ENCODE results near the gene PKNOX2.

PKNOX2 gene

DNA sequence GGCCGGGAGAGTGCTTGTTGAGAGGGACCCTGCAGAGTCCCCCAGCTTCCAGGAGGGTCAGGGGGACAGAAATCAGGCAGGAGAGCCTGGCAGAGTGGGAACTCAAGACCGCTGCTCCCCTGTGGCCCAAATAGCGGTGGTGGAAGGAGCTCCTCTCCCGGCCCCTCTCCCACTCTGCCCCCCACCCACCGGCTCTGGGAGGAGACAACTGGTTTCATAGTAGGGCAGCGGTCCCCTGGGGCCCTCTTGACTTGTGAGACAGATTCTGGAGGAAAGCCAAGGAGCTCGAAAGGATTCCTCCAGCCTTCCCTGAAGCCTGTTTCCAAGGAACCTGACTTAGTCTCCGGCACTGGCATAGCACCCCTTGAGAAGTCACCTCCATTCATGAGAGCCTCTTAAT, 10.1 kb downstream of the PKNOX2 start:
- DNase-seq = no peak

- DNase-seq = no peak
Measured at GRCh38 chr11:125175166-125175565, 10.6 kb downstream of the PKNOX2 start.

GRCh38 chr11:125175896-125176575, 11.5 kb downstream of the PKNOX2 start:
- DNase-seq = no peak

GRCh38 chr11:125176866-125177265, 12.3 kb downstream of the PKNOX2 start:
- DNase-seq = no peak

DNA sequence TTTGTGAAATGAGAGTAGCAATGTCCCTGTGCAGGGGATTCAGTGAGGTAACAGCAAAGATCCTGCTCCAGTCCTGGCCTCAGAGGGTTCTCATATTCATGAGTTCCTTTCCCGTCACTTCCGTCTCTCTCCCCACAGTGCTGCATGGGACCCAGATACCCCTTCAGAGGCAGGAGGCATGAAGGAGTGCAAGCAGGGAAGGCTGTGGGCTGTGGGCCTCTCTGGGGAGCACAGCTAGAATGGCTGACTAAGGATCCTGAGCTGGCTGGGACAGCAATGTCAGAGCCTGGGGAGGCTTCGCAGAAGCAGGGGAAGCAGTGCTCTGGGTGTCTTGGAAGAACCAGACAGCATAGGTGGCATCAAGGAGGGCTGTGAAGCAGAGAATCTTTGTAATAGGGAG, 13.0 kb downstream of the PKNOX2 start:
- DNase-seq = no peak

DNA sequence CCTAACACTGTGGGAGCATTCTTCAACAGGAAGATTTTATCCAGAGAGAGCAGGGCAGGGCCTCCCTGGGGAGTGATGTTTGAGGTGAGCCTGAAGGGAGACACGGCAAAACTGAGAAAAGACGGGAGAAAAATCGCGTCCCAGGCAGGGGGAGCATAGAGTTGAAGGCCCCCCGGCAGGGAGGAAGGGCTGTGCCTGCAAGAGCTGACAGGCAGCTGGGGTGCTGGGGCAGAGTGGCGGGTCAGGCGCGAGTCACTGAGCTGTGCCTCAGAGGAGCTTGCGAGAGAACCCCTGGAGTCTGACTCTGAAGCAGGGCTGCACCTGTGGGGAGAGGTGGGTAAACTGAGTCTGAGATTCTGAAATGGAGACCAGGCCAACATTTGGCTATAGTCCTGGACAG, 14.8 kb downstream of the PKNOX2 start:
- no peak for DNase-seq

DNA sequence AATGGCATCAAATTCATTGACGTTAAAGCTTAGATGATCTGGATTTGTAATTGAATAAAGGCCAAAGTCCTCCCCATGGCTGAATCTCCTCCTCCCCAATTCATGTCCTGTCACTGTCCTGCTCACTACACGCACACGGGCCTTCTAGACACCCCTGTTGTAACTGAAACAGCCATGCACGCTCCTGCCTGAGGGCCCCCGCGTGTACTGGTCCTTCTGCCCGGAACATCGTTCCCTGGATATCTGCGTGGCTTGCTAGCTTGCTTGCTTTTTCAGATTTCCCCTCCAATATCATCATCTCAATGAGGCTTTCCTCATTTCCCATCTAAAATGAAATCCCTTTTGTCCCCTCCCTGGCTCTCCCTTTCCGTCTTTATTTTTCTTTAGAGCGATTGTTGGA, 15.3 kb downstream of the PKNOX2 start:
- no peak for DNase-seq

DNA sequence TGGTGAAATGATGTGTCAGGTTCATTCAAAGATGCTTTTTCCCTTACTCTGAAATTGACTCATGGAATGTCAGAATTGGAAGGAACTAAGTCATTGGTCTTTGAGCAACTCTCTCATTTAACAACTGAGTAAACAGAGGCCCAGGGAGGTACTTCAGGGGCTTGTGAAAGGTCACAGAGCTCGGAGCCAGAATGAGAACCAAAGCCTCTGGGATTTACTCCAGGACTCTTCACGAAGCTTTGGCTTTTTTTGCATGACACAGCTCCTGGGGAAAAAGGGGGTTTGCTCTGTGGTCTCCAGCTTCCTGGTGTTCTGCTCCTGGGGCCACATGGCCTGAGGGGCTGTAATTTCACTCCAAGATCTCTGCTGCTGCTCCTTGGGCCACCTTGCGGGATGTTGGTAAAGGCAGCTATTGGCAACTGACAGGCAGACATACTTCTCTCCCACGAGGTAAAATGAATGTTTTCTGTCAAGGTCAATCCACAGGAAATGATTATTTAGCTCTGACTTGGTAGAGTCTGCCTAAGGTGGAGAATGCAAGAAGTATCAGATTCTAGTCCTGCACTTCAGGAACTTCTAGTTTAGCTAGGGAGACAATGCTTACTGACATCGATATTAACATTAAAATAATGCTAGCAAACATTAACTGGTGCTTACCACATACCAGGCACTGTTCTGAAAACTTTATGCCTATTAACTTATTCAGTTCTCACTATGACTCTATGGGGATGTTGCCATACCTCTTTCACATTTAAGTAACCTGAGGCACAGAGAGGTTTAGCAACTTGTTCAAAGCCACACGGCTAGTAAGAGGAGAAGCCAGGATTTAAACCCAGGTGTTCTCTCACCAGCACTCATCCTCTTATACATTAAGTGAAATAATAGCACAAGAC, 16.1 kb downstream of the PKNOX2 start:
- DNase-seq = no peak

DNA sequence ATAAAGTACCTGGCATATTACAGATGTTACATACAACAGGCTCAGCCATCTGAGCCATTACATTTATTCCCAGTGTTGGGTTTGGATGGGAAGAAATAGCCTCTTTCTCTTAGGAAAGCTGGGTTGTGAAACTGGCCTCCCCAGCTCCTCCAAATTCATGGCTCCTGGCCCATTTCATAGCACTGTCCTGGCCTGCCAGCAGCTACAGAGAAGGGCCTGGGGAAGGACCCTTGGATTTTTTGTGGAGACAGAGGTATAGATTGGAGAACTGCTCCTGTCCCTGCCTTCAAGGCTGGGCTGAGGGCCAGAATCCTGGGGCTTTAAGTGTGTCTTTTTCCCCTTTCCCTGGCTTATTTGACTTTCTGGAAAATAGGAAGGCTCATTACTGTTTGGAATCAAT, 18.0 kb downstream of the PKNOX2 start:
- DNase-seq = no peak

GRCh38 chr11:125183641-125184040, 19.1 kb downstream of the PKNOX2 start:
- no peak for DNase-seq

DNA sequence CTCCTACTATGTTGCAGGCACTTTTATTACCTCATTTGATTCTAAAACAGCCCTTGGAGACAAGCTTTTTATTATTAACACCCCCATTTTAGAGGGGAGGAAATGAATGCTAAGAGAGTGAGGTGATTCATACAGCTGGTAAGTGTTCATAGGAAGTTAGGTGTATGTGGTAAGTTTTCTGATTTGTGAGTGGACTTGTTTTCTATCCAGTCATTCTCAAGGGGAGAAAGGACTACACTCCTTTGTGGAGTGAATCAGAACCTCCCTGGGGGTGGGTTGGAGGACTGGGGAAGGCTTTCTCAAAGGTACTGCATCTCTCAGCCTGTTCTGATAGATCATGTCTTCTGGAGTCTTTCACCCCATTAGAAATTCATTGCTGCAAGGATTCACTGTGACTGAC, 23.5 kb downstream of the PKNOX2 start:
- DNase-seq = no peak

DNA sequence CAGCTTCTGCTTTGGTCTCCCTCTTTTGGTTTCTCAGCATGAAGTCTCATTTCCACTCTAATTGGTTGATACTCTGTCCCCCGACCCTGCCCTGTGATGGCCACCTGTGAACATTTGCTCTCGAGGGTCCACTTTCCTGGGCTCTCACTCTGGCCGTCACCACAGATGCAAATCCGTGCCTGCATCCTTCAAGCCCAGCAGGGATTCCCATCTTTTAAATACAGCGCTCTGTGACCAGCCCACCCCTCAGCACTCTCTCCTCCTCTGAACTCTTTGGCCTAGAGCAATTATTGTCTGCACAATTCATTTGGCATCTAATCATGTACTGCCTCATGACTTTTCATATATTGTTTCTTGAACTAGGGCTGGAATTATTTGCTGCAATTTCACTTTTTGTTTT, 26.0 kb downstream of the PKNOX2 start:
- DNase-seq = no peak

- no peak for DNase-seq
Measured at GRCh38 chr11:125192183-125192582, 27.6 kb downstream of the PKNOX2 start.

- no peak for DNase-seq
Measured at GRCh38 chr11:125192717-125193415, 28.3 kb downstream of the PKNOX2 start.

GRCh38 chr11:125193416-125193726, 28.8 kb downstream of the PKNOX2 start:
- no peak for DNase-seq

- DNase-seq = no peak
Measured at GRCh38 chr11:125193841-125194240, 29.3 kb downstream of the PKNOX2 start.

DNA sequence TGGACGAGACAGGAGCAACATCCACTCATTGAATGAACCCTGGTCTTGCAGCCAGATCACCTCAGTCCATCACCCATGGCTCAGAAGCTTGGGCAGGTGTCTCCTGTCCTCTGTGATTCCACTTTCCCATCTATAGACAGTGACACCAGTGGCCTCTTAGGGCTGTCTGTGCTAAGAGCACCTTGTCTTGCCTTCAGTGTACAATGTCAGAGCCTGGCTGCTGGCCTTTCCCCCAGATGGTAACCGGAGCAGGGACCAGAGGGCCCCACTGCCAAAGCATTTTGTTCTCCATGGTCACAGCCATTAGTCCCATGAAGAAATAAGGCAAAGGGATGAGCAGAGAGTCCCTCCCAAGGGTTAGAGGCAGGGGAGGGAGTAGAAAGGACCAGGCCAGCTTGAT, 35.4 kb downstream of the PKNOX2 start:
- DNase-seq = no peak

DNA sequence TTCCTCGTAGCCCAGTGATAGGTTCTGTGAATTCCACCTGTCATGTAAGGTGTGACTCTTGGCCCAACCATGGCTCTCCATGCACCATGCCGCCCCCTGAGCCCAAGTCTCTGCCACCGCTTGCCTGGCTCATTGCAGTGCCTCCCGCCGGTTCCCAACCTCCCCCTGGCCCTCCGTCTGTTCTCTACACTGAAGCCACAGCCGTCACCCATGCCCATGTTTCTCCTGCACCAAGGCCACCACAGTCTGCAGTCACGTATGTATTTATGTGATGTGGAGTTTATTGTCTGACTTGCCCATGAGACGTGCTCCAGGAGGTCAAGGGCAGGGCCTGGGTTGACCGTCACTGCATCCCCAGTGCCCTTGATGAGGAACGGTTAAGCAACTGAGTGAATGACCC, 35.9 kb downstream of the PKNOX2 start:
- no peak for DNase-seq

DNA sequence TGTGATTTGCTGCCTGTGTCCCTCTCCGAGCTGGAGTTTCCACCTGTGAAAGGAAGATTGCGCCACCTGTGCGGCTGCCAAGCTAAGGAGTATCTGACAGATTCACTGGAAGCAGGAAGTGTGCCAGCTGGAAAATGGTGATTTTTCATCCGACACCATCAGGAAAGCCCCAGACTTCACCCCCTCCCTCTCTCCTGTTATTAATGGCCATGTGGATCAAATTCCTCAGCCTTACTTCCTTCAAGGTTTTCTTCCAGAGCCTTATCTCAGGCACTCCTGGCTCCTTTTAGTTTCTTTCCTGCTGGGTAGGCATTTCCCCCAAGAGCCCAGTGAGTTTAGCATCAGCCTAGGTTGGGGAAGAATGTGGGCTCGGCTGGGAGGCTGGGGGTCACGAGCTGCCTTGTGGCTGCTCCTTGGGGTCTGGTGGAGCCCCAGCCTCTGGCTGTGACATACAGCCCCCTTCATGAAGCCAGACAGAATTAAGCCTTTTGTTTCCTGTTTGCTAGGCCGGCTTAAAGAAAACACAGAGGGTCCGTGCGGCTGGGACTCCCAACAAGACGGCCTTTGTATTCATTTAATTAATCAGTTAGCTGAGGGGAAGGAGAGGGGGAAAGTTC, 37.1 kb downstream of the PKNOX2 start:
- no peak for DNase-seq

DNA sequence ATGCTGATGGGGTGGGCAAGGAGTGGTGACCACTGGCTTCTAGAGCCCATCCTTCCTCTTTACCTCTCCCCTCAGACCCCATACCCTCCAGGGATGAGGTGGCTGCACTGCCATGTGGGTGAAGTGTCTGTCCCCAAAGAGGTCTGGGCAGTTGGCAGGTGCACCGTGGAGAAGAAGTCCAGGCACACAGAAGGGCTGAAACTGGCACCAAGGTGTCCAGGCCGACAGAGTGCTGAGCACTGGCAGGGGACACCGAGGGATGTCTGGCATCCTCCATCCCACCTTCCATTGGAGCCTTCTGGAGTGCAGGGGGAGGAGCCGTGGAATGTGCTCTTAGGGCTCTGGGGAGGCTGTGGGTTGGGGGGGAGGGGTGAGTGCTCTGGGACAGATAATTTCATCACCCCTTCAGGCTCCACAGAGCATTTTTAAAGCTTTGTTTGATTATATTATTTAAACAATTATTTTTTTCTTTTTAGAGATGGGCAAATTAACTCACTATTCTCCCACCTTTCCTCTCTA, 37.9 kb downstream of the PKNOX2 start:
- DNase-seq = no peak

DNA sequence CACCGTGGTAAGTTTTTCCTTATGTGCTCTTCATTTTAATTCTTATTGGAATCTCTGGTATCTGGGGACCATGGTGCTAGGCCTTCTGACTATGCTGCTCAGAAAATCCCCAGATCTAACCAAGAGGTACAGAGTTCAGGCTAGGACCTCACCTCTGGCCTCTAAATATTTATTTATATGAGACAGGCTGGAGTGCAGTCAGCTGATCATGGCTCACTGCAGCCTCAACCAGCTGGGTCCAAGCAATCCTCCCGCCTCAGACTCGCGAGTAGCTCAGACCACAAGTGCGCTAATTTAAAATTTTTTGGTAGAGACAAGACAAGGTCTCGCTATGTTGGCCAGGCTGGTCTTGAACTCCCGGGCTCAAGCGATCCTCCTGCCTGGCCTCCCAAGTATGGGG, 38.4 kb downstream of the PKNOX2 start:
- no peak for DNase-seq

- no peak for DNase-seq
Measured at GRCh38 chr11:125207866-125208425, 43.4 kb downstream of the PKNOX2 start.

GRCh38 chr11:125210066-125210465, 45.5 kb downstream of the PKNOX2 start:
- DNase-seq = no peak
